ENCODE data around the gene MGMT.

DNA sequence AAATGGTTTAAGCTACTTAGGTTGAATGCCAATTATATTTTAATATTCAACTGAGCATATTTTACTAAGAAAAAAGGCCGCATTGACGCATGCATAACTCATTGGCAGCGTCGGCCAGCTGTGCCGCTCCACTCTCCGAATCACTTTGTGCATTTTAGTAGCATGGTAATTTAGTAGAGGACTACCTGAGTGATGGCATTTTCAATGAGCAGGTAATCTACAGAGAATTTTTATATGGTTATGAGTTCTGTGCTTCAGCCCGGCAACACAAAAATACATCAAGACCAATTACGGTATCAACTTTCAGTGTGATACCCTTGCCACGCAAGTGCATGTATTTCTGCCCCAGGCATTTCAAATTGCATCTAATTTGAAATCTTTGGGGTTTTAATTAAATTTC, 249.8 kb downstream of the MGMT start:
- TF ChIP-seq CTCF (conservative IDR thresholded peaks at IDR 0.05) (no peak), EZH2 (IDR thresholded peaks at IDR 0.05; ENCODE audit: low read depth) (no peak)

Measured in PC-9 (cell line).